Measurements from ENCODE around the gene TRUB2. TPM values are rescaled to one million over a fixed set of nuclear protein-coding genes. Genes with fewer than 3 reads are reported as not detected.
A peak's percentile ranks its signal among the peaks of the same experiment; 100 is the strongest.

The TRUB2 gene
- total and polyA plus RNA-seq, 2 donors (not counting 3 experiments of a cell fraction or from before 2014, with no cell fraction given): 21.1 to 39.3 TPM

GRCh38 chr9:128341435-128341849 is 19.2 kb upstream of the TRUB2 start:
- Histone ChIP-seq H4K20me1 (replicated peaks; ENCODE audit: control insufficient read depth, extremely low read depth, insufficient read depth, low read length) (no peaks in the 10 kb centered on the region), H3K9me3 (replicated peaks; ENCODE audit: control insufficient read depth, insufficient read depth, low read length) (no peaks in the 10 kb centered on the region), H3K27me3 (ENCODE audit: control insufficient read depth in 2 of 2, insufficient read depth in 2 of 2, low read length in 2 of 2) (no peaks in the 10 kb centered on the region), H3K4me3 (replicated peaks in 1 of 3; ENCODE audit: insufficient read depth in 1 of 3, low read depth in 1 of 3, low read length in 3 of 3) (peak overlapping the region; percentile 57 to 79 (median 78)), H3K79me2 (ENCODE audit: control insufficient read depth, insufficient read depth, low read length) (peaks cover 6% of the 10 kb centered on the region), H2AFZ (ENCODE audit: low read depth, low read length) (peak overlapping the region; percentile 86), H3K9ac (replicated peaks; ENCODE audit: extremely low read depth, insufficient read depth, low read length) (peak overlapping the region; percentile 48), H3K4me1 (ENCODE audit: control insufficient read depth, extremely low read depth, insufficient read depth, low read length) (peaks cover 7% of the 10 kb centered on the region), H3K9me1 (replicated peaks; ENCODE audit: control insufficient read depth, extremely low read depth, insufficient read depth, low read length) (no peaks in the 10 kb centered on the region), H3K36me3 (ENCODE audit: control insufficient read depth in 2 of 2, extremely low read depth in 1 of 2, insufficient read depth in 2 of 2, low read length in 2 of 2) (peaks cover 2 to 23% of the 10 kb centered on the region in 2 experiments), H3K27ac (ENCODE audit: insufficient read depth, low read depth, low read length) (no peak overlapping the region), H3K4me2 (ENCODE audit: insufficient read depth, low read length) (peak overlapping the region; percentile 96)
- TF ChIP-seq CTCF (IDR thresholded peaks at IDR 0.05; ENCODE audit: extremely low read depth in 1 of 2, insufficient read depth in 1 of 2, low read depth in 1 of 2, low read length in 2 of 2) (peak; percentile 56 to 68), EZH2 (IDR thresholded peaks at IDR 0.05; ENCODE audit: borderline replicate concordance, low read depth, low read length, severe bottlenecking) (no peak), FOS (IDR thresholded peaks at IDR 0.05; ENCODE audit: borderline replicate concordance, insufficient read depth, low read length) (no peak)
- ChIA-PET POLR2A (no interaction called here), CTCF (interaction anchor here (0.6 to 1.7 kb wide), 40 partner anchors 8 to 160 kb away, joined by 3 to 48 read pairs (median 5); partner anchors contain the start of genes CERCAM, GOLGA2, SWI5 and URM1)
- TSS peak; percentile 15 for BruUV-seq (replicated peaks)
- FAIRE-seq: peak; percentile 93
- intact Hi-C loops (cut with micrococcal nuclease) (loop anchor here (1.0 to 5.0 kb wide), 3 partner anchors 21 to 159 kb away; no protein-coding TSS in a partner anchor), dilution Hi-C loops (cut with MboI; ENCODE audit: extremely low pct_ligation_motif_present, low sequenced_read_pairs) (no loop called here)
- DNase-seq (ENCODE audit: low read depth, low spot score): peak; percentile 73

Data from endothelial cell of umbilical vein (primary cell).